H1 (cell line): ENCODE data around the gene LONP2.

Source experiments
- BCL11A ChIP-seq, 2 experiments: IDR thresholded peaks; one replicate each; pipeline ENCODE4 v1.6.1; 2011; ENCODE audit warnings: low read depth in 2 of 2, low read length in 2 of 2, mild to moderate bottlenecking in 2 of 2
- BRCA1 ChIP-seq: IDR thresholded peaks from 2 replicates; pipeline ENCODE4 v1.6.1; 2012; ENCODE audit warnings: low read depth, low read length, improper control_type of control experiment
- CBX5 ChIP-seq: fragments of 300-800, 300-1000 bp; sonication (generic); IDR thresholded peaks from 2 replicates; pipeline ENCODE4 v1.7.1; 2016; ENCODE audit warnings: antibody characterized with exemption, low read length, low read depth
- CREB1 ChIP-seq: IDR thresholded peaks from 2 replicates; pipeline ENCODE4 v1.6.1; 2012; ENCODE audit warnings: inconsistent platforms
- CTCF ChIP-seq, 3 experiments: IDR thresholded peaks; 1 replicate in 2 of 3; 2 replicates in 1 of 3; pipeline versions ENCODE4 v1.5.1 to v1.6.1; 2011; ENCODE audit warnings: low read length in 3 of 3, mild to moderate bottlenecking in 3 of 3, inconsistent platforms in 2 of 3, low read depth in 1 of 3, moderate library complexity in 1 of 3; ENCODE audit not compliant: insufficient read depth in 1 of 3; ENCODE audit errors: control extremely low read depth in 1 of 3
- EZH2 ChIP-seq: fragments of 200-600 bp; sonication (generic); IDR thresholded peaks from 2 replicates; pipeline ENCODE4 v1.7.1; 2012; ENCODE audit warnings: low read depth, mild to moderate bottlenecking, moderate library complexity, low read length, inconsistent platforms; ENCODE audit not compliant: severe bottlenecking
- GABPA ChIP-seq: IDR thresholded peaks from 2 replicates; pipeline ENCODE4 v1.6.1; 2011; ENCODE audit warnings: mild to moderate bottlenecking, low read length, moderate library complexity, borderline replicate concordance; ENCODE audit not compliant: insufficient read depth
- KDM1A ChIP-seq: fragments of 200-600, 300-600 bp; sonication (generic); IDR thresholded peaks from 2 replicates; pipeline ENCODE4 v1.7.1; 2016; ENCODE audit warnings: mild to moderate bottlenecking, low read length, borderline replicate concordance
- NRF1 ChIP-seq: IDR thresholded peaks from 2 replicates; pipeline ENCODE4 v1.6.1; 2011; ENCODE audit warnings: mild to moderate bottlenecking, low read depth, low read length, improper control_type of control experiment
- POLR2A ChIP-seq, 2 experiments: IDR thresholded peaks; 1 replicate in 1 of 2; 2 replicates in 1 of 2; pipeline ENCODE4 v1.6.1; 2011; ENCODE audit warnings: low read depth in 2 of 2, low read length in 2 of 2, mild to moderate bottlenecking in 2 of 2; ENCODE audit errors: control extremely low read depth in 1 of 2
- RNF2 ChIP-seq: fragments of 200-900, 300-1000 bp; sonication (generic); IDR thresholded peaks from 2 replicates; pipeline ENCODE4 v1.7.1; 2016; ENCODE audit warnings: borderline replicate concordance, low read depth, mild to moderate bottlenecking, antibody characterized with exemption, low read length; ENCODE audit not compliant: poor library complexity, severe bottlenecking; ENCODE audit errors: missing control alignments
- TAF1 ChIP-seq: IDR thresholded peaks from 2 replicates; pipeline ENCODE4 v1.6.1; 2011; ENCODE audit warnings: mild to moderate bottlenecking, low read depth, low read length

DNA sequence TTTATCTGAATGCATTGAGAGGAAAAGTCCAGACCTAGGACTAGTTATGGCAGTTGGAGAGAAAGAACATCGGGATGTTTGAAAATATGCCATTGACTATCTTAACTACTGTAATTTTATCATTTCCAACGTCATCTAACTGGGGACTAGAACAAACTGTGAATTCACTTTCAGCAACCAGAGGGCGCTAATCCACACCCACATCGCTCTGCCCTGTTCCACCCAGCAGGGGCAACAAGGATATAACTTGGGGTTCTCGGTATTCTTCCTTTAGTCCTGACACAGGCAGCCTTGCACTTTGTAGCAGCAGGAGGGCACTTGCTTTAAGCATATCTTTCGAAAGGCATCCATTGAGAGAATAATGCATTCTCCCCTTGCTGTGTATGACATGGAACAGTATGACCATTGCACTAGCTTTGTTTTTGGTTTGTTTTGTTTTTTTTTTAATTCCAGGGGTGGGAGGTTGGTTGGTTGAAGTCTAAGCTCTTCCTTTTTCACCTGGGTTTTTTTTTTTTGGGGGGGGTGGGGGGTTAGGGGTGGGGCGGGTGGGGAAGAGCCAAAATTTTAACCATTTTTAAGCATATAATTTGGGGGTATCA lies 109.6 kb downstream of the LONP2 start:
- TF ChIP-seq CTCF (IDR thresholded peaks at IDR 0.05; ENCODE audit: control extremely low read depth in 1 of 3, insufficient read depth in 1 of 3, low read depth in 1 of 3, low read length in 3 of 3) (peak; percentile 79 to 99 (median 96)), POLR2A (IDR thresholded peaks at IDR 0.05; ENCODE audit: control extremely low read depth in 1 of 2, low read depth in 2 of 2, low read length in 2 of 2) (peak in 1 of 2 experiments; percentile 22; a peak in 1 of 3 replicates), RNF2 (no peak), CREB1 (peak; percentile 63; the same call in 1 of the 2 replicates), BRCA1 (no peak), KDM1A (no peak), EZH2 (no peak), GABPA (no peak), CBX5 (no peak), BCL11A (IDR thresholded peaks at IDR 0.05; ENCODE audit: low read depth in 2 of 2, low read length in 2 of 2) (no peak), TAF1 (no peak), NRF1 (no peak)
